GM12892 (cell line): ENCODE data around the gene RNF25.

Experiments used
- POLR2AphosphoS5 ChIP-seq: IDR thresholded peaks from 2 replicates; pipeline ENCODE4 v1.6.1; 2011; ENCODE audit warnings: low read depth, low read length, control low read depth
- TAF1 ChIP-seq: IDR thresholded peaks from 2 replicates; pipeline ENCODE4 v1.6.1; 2011; ENCODE audit warnings: low read depth, mild to moderate bottlenecking, control low read depth, low read length, borderline replicate concordance

DNA sequence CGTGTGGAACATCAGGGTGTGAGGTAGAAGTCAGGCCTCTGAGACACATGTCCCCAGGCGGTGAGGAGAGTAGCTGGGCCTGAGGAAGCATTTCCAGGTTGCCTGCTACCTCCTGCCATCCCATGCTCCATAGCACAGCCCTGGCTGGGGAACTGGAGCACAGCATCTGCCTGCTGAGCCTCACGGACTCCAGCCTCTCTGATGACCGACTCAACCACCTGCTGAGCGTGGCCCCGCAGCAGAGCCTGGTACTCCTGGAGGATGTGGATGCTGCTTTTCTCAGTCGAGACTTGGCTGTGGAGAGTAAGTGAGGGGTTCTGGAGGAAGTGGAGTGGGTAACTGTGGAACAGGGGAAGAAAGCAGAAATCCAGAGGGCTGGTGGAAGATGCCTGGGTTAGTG is 9.4 kb downstream of the RNF25 start:
- no peak for TF ChIP-seq TAF1
- no peak for TF ChIP-seq POLR2AphosphoS5
